ENCODE data around the gene EP400.

Gene EP400

GRCh38 chr12:131928711-131929580 is 20.8 kb upstream of the EP400 start, which contains the start of gene PUS1:
TSS of gene PUS1 (plus strand) at chr12:131929276. CDS start at chr12:131929723, 447 bp downstream.
- in situ Hi-C loops (cut with HindIII; ENCODE audit: low sequenced_read_pairs), result no loop called here
- peak; percentile 92 for DNase-seq (ENCODE audit: low read depth, low spot score)
- TF ChIP-seq, protein P1, sequence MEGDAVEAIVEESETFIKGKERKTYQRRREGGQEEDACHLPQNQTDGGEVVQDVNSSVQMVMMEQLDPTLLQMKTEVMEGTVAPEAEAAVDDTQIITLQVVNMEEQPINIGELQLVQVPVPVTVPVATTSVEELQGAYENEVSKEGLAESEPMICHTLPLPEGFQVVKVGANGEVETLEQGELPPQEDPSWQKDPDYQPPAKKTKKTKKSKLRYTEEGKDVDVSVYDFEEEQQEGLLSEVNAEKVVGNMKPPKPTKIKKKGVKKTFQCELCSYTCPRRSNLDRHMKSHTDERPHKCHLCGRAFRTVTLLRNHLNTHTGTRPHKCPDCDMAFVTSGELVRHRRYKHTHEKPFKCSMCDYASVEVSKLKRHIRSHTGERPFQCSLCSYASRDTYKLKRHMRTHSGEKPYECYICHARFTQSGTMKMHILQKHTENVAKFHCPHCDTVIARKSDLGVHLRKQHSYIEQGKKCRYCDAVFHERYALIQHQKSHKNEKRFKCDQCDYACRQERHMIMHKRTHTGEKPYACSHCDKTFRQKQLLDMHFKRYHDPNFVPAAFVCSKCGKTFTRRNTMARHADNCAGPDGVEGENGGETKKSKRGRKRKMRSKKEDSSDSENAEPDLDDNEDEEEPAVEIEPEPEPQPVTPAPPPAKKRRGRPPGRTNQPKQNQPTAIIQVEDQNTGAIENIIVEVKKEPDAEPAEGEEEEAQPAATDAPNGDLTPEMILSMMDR (IDR thresholded peaks at IDR 0.05; ENCODE audit: low read depth, low read length), result no peak
- peak within 1 kb of the TSS; percentile 75 for H3K4me3 ChIP-seq (ENCODE audit: low read depth, low read length)

DNA sequence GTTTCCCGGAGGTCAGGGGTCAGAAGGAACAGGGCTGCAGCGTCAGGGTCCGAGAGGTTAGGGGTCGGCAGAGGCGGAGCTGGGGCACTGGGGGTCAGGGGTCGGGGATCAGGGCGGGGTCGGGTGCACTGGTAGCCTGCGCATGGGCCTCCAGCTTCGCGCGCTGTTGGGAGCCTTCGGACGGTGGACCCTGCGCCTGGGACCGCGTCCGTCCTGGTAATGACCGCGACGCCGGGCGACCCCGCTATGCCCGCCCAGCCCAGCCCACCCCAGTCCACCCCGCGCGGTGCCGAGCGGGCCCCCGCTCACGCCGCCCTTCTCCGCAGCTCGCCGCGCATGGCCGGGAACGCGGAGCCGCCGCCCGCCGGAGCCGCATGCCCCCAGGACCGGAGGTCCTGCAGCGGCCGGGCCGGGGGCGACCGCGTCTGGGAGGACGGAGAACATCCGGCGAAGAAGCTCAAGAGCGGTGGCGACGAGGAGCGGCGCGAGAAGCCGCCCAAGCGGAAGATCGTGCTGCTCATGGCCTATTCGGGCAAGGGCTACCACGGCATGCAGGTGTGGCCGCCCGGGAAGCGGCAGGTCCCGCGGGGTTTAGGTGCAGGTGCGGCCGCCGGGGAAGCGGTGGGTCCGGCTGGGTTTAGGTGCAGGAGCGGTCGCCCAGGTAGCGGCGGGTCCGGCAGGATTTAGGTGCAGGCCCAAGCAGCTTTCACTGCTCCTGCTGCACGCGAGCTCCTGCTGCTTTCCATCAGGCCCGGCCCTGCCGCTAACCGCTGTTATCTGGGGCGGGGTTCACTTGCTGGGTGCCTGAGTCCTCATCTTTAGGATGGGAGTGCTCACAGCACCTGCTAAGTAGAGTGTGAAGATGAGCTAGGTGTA is 19.9 kb upstream of the EP400 start:
- H3K4me3 ChIP-seq (ENCODE audit: low read depth, low read length), result peak overlapping the region; percentile 75
- DNase-seq (ENCODE audit: low read depth, low spot score), result no peak
- in situ Hi-C loops (cut with HindIII; ENCODE audit: low sequenced_read_pairs), result no loop called here
- TF ChIP-seq, protein P1 (IDR thresholded peaks at IDR 0.05; ENCODE audit: low read depth, low read length), result no peak

GRCh38 chr12:131930510-131930909 is 19.2 kb upstream of the EP400 start:
- TF ChIP-seq, protein P1 (IDR thresholded peaks at IDR 0.05; ENCODE audit: low read depth, low read length), result no peak
- in situ Hi-C loops (cut with HindIII; ENCODE audit: low sequenced_read_pairs), result no loop called here
- peak overlapping the region; percentile 75 for H3K4me3 ChIP-seq (ENCODE audit: low read depth, low read length)
- DNase-seq (ENCODE audit: low read depth, low spot score), result no peak

DNA sequence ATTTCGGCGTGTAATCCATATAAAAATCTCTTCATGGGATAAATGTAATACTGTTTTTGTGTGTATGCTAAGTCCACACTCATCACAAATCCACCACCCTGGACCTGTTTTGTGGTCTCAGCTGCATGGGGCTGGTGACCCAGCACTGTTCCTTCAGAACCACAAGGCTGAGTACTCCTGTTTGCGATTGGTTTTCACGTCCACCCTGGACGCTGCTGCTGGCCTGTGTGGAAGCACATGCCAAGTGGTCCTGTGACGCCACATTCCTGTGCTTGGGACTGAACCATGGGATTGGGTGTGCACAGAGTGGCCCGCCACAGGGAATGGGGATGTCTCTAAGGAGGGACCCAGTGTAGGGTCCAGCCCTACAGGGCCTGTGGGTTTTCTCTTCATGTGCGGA is 16.4 kb upstream of the EP400 start:
- no peak overlapping the region for H3K4me3 ChIP-seq (ENCODE audit: low read depth, low read length)
- in situ Hi-C loops (cut with HindIII; ENCODE audit: low sequenced_read_pairs), result no loop called here
- DNase-seq (ENCODE audit: low read depth, low spot score), result no peak
- TF ChIP-seq, protein P1 (IDR thresholded peaks at IDR 0.05; ENCODE audit: low read depth, low read length), result no peak

- TF ChIP-seq, protein P1 (IDR thresholded peaks at IDR 0.05; ENCODE audit: low read depth, low read length), result no peak
- no peak for DNase-seq (ENCODE audit: low read depth, low spot score)
- in situ Hi-C loops (cut with HindIII; ENCODE audit: low sequenced_read_pairs), result no loop called here
- H3K4me3 ChIP-seq (ENCODE audit: low read depth, low read length), result no peak overlapping the region
Observed at GRCh38 chr12:131934535-131934934, 15.2 kb upstream of the EP400 start.

DNA sequence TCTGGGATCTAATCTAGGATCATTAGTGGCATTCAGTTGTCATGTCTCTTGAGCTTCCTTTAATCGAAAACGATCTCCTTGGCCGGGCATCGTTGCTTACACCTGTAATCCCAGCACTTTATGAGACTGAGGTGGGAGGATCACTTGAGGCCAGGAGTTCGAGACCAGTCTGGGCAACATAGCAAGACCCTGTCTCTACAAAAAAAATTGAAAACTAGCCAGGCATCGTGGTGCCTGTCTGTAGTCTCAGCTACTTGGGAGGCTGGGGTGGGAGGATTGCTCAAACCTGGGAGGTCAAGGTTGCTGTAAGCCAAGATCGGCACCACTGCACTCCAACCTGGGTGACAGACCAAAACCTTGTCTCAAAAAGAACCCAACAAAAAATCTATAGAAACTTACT is 11.7 kb upstream of the EP400 start:
- TF ChIP-seq, protein P1 (IDR thresholded peaks at IDR 0.05; ENCODE audit: low read depth, low read length), result no peak
- in situ Hi-C loops (cut with HindIII; ENCODE audit: low sequenced_read_pairs), result no loop called here
- DNase-seq (ENCODE audit: low read depth, low spot score), result no peak
- no peak overlapping the region for H3K4me3 ChIP-seq (ENCODE audit: low read depth, low read length)
